ENCODE results near the gene FHOD3. TPM values are rescaled to one million over a fixed set of nuclear protein-coding genes. Genes with fewer than 3 reads are reported as not detected.

Gene FHOD3
- total RNA-seq, 1 experiment from 2014 or later: 0.34 TPM

DNA sequence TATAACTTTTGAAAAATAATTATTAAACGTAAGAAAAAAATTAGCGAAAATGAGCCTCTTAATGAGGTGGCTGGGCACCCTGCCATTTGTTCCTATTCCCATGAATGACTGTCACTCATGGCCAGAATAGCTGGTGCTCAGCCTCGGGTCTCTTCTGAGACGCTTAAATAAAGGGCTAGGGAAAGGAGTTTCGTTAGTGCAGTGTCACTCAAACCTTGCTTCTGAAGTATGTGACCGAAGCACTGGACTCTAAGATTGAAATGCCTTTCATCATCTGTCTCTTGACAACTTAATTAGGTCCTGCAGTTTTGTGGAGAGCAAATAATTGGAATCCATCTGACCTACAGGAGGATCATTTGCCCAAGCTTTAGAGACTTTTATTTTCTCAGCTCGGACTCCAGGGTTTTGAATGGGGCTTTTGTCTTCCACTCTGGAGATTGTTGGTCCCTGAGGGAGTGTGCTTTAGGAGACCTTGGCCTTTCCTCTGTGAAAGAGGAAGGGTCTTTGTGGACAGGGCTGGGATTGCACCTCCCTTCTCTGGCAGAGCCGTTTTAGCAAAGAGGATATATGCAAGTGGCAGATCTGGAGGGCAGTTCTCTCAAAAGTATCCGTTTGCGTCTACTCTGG lies 42.3 kb upstream of the FHOD3 start:
- DNase-seq (ENCODE audit: low spot score): no peak
- POLR2A ChIA-PET (ENCODE audit: low non-redundant PET): no interaction called here
- TF ChIP-seq EZH2 (IDR thresholded peaks at IDR 0.05; ENCODE audit: borderline replicate concordance, low read depth, low read length, poor library complexity, severe bottlenecking): no peak
- TF ChIP-seq, protein P1, sequence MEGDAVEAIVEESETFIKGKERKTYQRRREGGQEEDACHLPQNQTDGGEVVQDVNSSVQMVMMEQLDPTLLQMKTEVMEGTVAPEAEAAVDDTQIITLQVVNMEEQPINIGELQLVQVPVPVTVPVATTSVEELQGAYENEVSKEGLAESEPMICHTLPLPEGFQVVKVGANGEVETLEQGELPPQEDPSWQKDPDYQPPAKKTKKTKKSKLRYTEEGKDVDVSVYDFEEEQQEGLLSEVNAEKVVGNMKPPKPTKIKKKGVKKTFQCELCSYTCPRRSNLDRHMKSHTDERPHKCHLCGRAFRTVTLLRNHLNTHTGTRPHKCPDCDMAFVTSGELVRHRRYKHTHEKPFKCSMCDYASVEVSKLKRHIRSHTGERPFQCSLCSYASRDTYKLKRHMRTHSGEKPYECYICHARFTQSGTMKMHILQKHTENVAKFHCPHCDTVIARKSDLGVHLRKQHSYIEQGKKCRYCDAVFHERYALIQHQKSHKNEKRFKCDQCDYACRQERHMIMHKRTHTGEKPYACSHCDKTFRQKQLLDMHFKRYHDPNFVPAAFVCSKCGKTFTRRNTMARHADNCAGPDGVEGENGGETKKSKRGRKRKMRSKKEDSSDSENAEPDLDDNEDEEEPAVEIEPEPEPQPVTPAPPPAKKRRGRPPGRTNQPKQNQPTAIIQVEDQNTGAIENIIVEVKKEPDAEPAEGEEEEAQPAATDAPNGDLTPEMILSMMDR (conservative IDR thresholded peaks at IDR 0.05; ENCODE audit: low read depth, low read length): no peak
- Histone ChIP-seq H3K4me3 (ENCODE audit: low read depth, low read length, poor library complexity, severe bottlenecking) (no peak overlapping the region), H3K27me3 (replicated peaks; ENCODE audit: insufficient read depth, low read depth, low read length, poor library complexity) (peaks cover 16% of the 10 kb centered on the region), H3K36me3 (ENCODE audit: insufficient read depth, low read length, poor library complexity, severe bottlenecking) (no peaks in the 10 kb centered on the region), H3K27ac (ENCODE audit: low read depth, low read length, poor library complexity, severe bottlenecking) (no peak overlapping the region), H3K9me3 (ENCODE audit: low read depth, low read length, poor library complexity, severe bottlenecking) (no peaks in the 10 kb centered on the region), H3K4me1 (ENCODE audit: insufficient read depth, low read length, poor library complexity, severe bottlenecking) (no peaks in the 10 kb centered on the region)
- CTCF ChIA-PET: no interaction called here
- no TSS peak for BruUV-seq (replicated peaks)
- intact Hi-C loops (cut with micrococcal nuclease; ENCODE audit: unreplicated experiment): no loop called here

DNA sequence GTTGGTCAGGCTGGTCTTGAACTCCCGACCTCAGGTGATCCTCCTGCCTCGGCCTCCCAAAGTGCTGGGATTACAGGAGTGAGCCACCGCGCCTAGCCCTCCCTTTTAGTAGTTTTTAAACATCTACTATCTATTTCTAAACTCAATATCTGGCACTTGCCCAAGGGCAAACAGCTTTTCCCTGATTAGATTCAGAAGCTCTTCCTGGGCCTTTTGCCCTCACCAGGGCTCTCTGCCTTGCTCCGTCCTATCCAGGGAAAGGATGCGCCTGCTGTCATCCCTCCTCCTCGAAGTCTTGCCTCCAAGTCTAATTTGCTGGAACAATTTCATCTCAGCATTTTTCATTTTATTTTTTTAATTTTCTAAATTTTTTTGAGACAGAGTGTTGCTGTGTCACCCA lies 41.4 kb upstream of the FHOD3 start:
- no peak overlapping the region for H3K27ac ChIP-seq (ENCODE audit: low read depth, low read length, poor library complexity, severe bottlenecking)
- intact Hi-C loops (cut with micrococcal nuclease; ENCODE audit: unreplicated experiment): no loop called here
- H3K9me3 ChIP-seq (ENCODE audit: low read depth, low read length, poor library complexity, severe bottlenecking): no peaks in the 10 kb centered on the region
- no peak overlapping the region for H3K4me3 ChIP-seq (ENCODE audit: low read depth, low read length, poor library complexity, severe bottlenecking)
- H3K27me3 ChIP-seq (replicated peaks; ENCODE audit: insufficient read depth, low read depth, low read length, poor library complexity): peaks cover 16% of the 10 kb centered on the region
- CTCF ChIA-PET: no interaction called here
- no TSS peak for BruUV-seq (replicated peaks)
- TF ChIP-seq, protein P1 (conservative IDR thresholded peaks at IDR 0.05; ENCODE audit: low read depth, low read length): no peak
- no peak for TF ChIP-seq EZH2 (IDR thresholded peaks at IDR 0.05; ENCODE audit: borderline replicate concordance, low read depth, low read length, poor library complexity, severe bottlenecking)
- DNase-seq (ENCODE audit: low spot score): no peak
- POLR2A ChIA-PET (ENCODE audit: low non-redundant PET): no interaction called here
- H3K4me1 ChIP-seq (ENCODE audit: insufficient read depth, low read length, poor library complexity, severe bottlenecking): no peaks in the 10 kb centered on the region
- no peaks in the 10 kb centered on the region for H3K36me3 ChIP-seq (ENCODE audit: insufficient read depth, low read length, poor library complexity, severe bottlenecking)

DNA sequence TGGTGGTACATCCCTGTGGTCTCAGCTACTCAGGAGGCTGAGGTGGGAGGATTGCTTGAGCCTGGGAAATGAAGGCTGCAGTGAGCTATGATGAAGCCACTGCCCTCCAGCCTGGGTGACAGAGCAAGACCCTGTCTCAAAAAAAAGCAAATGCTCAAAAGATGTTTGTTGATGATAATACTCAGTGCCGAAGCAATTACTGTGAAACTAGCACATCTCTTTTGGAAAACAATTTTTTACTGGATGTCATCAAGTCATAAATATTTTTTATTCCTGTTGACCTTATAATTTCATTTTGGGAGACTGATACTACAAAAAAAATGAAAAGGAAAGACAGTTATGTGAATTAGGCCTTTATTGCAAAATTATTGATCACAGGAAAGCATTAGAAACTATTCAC lies 34.5 kb upstream of the FHOD3 start:
- BruUV-seq (replicated peaks): no TSS peak
- CTCF ChIA-PET: no interaction called here
- intact Hi-C loops (cut with micrococcal nuclease; ENCODE audit: unreplicated experiment): no loop called here
- Histone ChIP-seq H3K36me3 (ENCODE audit: insufficient read depth, low read length, poor library complexity, severe bottlenecking) (no peaks in the 10 kb centered on the region), H3K4me1 (ENCODE audit: insufficient read depth, low read length, poor library complexity, severe bottlenecking) (no peaks in the 10 kb centered on the region), H3K4me3 (ENCODE audit: low read depth, low read length, poor library complexity, severe bottlenecking) (no peak overlapping the region), H3K27ac (ENCODE audit: low read depth, low read length, poor library complexity, severe bottlenecking) (no peak overlapping the region), H3K27me3 (replicated peaks; ENCODE audit: insufficient read depth, low read depth, low read length, poor library complexity) (peaks cover 31% of the 10 kb centered on the region), H3K9me3 (ENCODE audit: low read depth, low read length, poor library complexity, severe bottlenecking) (no peaks in the 10 kb centered on the region)
- TF ChIP-seq, protein P1 (conservative IDR thresholded peaks at IDR 0.05; ENCODE audit: low read depth, low read length): no peak
- no peak for TF ChIP-seq EZH2 (IDR thresholded peaks at IDR 0.05; ENCODE audit: borderline replicate concordance, low read depth, low read length, poor library complexity, severe bottlenecking)
- no peak for DNase-seq (ENCODE audit: low spot score)
- POLR2A ChIA-PET (ENCODE audit: low non-redundant PET): no interaction called here

All from A673 (cell line).